Measurements from ENCODE around the gene NXN.
"Not testable (repeated sequence)": the region's sequence is repeated elsewhere in the genome, so short reads cannot be mapped to it uniquely, and the experiment has no call there.

GRCh38 chr17:790874-791247 lies 188.7 kb downstream of the NXN start:
- not testable (repeated sequence) for TF ChIP-seq POLR2AphosphoS5, CTCF, POLR2A (IDR thresholded peaks at IDR 0.05)

All from gastroesophageal sphincter (tissue), 3 donors.